K562 (cell line): ENCODE data around the gene MAP1A. TPM values are rescaled to one million over a fixed set of nuclear protein-coding genes. Genes with fewer than 3 reads are reported as not detected.

Experiments
- BCL6 ChIP-seq: fragments of 250-450 bp; sonication (Bioruptor Pico); IDR thresholded peaks from 2 replicates; pipeline ENCODE4 v1.4.0; 2020
- BMI1 ChIP-seq: fragments of 150-350 bp; IDR thresholded peaks from 2 replicates; pipeline ENCODE4 v1.6.1; 2014; ENCODE audit warnings: low read length
- C11orf30 ChIP-seq: fragments of 450-650 bp; IDR thresholded peaks from 2 replicates; pipeline ENCODE4 v1.6.1; 2016; ENCODE audit warnings: low read depth, mild to moderate bottlenecking
- CHCHD3 ChIP-seq: fragments of 250-450 bp; sonication (Bioruptor Pico); IDR thresholded peaks from 2 replicates; pipeline ENCODE4 v2.1.2; 2022; ENCODE audit warnings: mild to moderate bottlenecking
- DPF2 ChIP-seq: fragments of 450-650 bp; IDR thresholded peaks from 2 replicates; pipeline ENCODE4 v1.6.1; 2016
- EP400 ChIP-seq: fragments of 450-650 bp; IDR thresholded peaks from 2 replicates; pipeline ENCODE4 v1.6.1; 2017; ENCODE audit warnings: antibody characterized with exemption, mild to moderate bottlenecking, moderate library complexity
- ETV1 ChIP-seq: fragments of 450-650 bp; conservative IDR thresholded peaks from 2 replicates; pipeline ENCODE4 v1.6.1; 2016; ENCODE audit warnings: missing genetic modification characterization, control low read depth, low read depth, missing compliant biosample characterization
- HBP1 ChIP-seq: fragments of 450-650 bp; formaldehyde crosslinking; IDR thresholded peaks from 2 replicates; pipeline ENCODE4 v1.4.0; 2022; ENCODE audit warnings: missing genetic modification characterization
- HMGN3 ChIP-seq: IDR thresholded peaks from 2 replicates; pipeline ENCODE4 v1.6.1; 2011; ENCODE audit warnings: borderline replicate concordance, low read depth, mild to moderate bottlenecking, mixed read lengths, low read length; ENCODE audit not compliant: insufficient read length; ENCODE audit errors: extremely low read depth
- MAZ ChIP-seq, 2 experiments: fragments of 450-650 bp in 1 of 2; sonication (generic) in 1 of 2; formaldehyde crosslinking; IDR thresholded peaks in 1 of 2; conservative IDR thresholded peaks in 1 of 2; 2 replicates each; pipeline versions ENCODE4 v1.4.0 to v1.5.0; 2020; ENCODE audit warnings: mild to moderate bottlenecking in 1 of 2, missing genetic modification reagents in 1 of 2
- MXI1 ChIP-seq: IDR thresholded peaks from 2 replicates; pipeline ENCODE4 v1.6.1; 2011; ENCODE audit warnings: low read depth, mild to moderate bottlenecking, improper control_type of control experiment, low read length
- NFIC ChIP-seq: fragments of 450-650 bp; IDR thresholded peaks from 2 replicates; pipeline ENCODE4 v1.6.1; 2017; ENCODE audit warnings: mild to moderate bottlenecking, inconsistent platforms
- NFYB ChIP-seq: IDR thresholded peaks from 2 replicates; pipeline ENCODE4 v1.6.1; 2011; ENCODE audit warnings: mild to moderate bottlenecking, moderate library complexity; ENCODE audit not compliant: insufficient read length; ENCODE audit errors: extremely low read depth
- PKNOX1 ChIP-seq: fragments of 450-650 bp; IDR thresholded peaks from 2 replicates; pipeline ENCODE4 v1.6.1; 2016
- PML ChIP-seq: IDR thresholded peaks from 2 replicates; pipeline ENCODE4 v1.6.1; 2012; ENCODE audit warnings: low read length, inconsistent platforms
- RBBP5 ChIP-seq: fragments of 200-600 bp; sonication (generic); IDR thresholded peaks from 2 replicates; pipeline ENCODE4 v1.6.1; 2012; ENCODE audit warnings: borderline replicate concordance, mild to moderate bottlenecking, low read length, control low read depth, inconsistent platforms; ENCODE audit not compliant: insufficient read depth, poor library complexity, severe bottlenecking
- RFX1 ChIP-seq: fragments of 450-650 bp; IDR thresholded peaks from 2 replicates; pipeline ENCODE4 v1.6.1; 2016; ENCODE audit warnings: mild to moderate bottlenecking, moderate library complexity
- RNF2 ChIP-seq: sonication (generic); IDR thresholded peaks from 2 replicates; pipeline ENCODE4 v1.6.1; 2016
- SIN3A ChIP-seq, 2 experiments: fragments of 150-350 bp in 1 of 2; IDR thresholded peaks; 2 replicates each; pipeline ENCODE4 v1.6.1; 2011 to 2016; ENCODE audit warnings: borderline replicate concordance in 2 of 2, low read depth in 2 of 2, low read length in 2 of 2, mild to moderate bottlenecking in 2 of 2, moderate library complexity in 2 of 2; ENCODE audit not compliant: control insufficient read depth in 1 of 2
- STAT5B ChIP-seq: fragments of 250-450 bp; sonication (Bioruptor Pico); IDR thresholded peaks from 2 replicates; pipeline ENCODE4 v1.8.0; 2021; ENCODE audit warnings: mild to moderate bottlenecking, inconsistent platforms
- SUPT5H ChIP-seq: fragments of 450-650 bp; IDR thresholded peaks from 2 replicates; pipeline ENCODE4 v1.6.1; 2016
- TAL1 ChIP-seq: fragments of 450-650 bp; IDR thresholded peaks from 2 replicates; pipeline ENCODE4 v1.6.1; 2016; ENCODE audit warnings: mild to moderate bottlenecking
- ZBTB49 ChIP-seq: sonication (generic); formaldehyde crosslinking; IDR thresholded peaks from 2 replicates; pipeline ENCODE4 v1.8.0; 2022; ENCODE audit warnings: missing genetic modification reagents, mild to moderate bottlenecking, borderline replicate concordance
- ZC3H4 ChIP-seq: sonication (generic); formaldehyde crosslinking; IDR thresholded peaks from 2 replicates; pipeline ENCODE4 v1.9.0; 2021; ENCODE audit warnings: missing genetic modification reagents, borderline replicate concordance
- ZNF253 ChIP-seq: fragments of 250-450 bp; sonication (Bioruptor Pico); conservative IDR thresholded peaks from 2 replicates; pipeline ENCODE4 v1.6.1; 2021; ENCODE audit warnings: mild to moderate bottlenecking
- polyA plus RNA-seq, 8 experiments: library from polyadenylated mRNA; depleted of rRNA in 4 of 8; stranded (reverse) in 5 of 8; unstranded in 3 of 8; fragments of >200 nt; fragmentation: Nextera tagmentation in 2 of 8; fragmentation: Illumina TruSeq in 1 of 8; extraction: Ambion mirVana in 2 of 8; extraction: Trizol in 1 of 8; gene quantifications; 2 replicates each; pipeline versions ENCODE4 v1.2.1 to v1.2.3, GENCODE V29; 2011 to 2014; ENCODE audit warnings: inconsistent platforms in 1 of 8, missing spikeins in 1 of 8
- total RNA-seq, 7 experiments: library from RNA; depleted of rRNA in 6 of 7; stranded (reverse); fragments of >200 nt in 6 of 7; fragmentation: Illumina TruSeq in 2 of 7; extraction: Trizol in 2 of 7; gene quantifications; 2 replicates each; pipeline versions ENCODE4 v1.2.1 to v1.2.3, GENCODE V29; 2011 to 2021; ENCODE audit warnings: low replicate concordance in 1 of 7

The MAP1A gene
- total and polyA plus RNA-seq, 9 of the 15 experiments (the other 6 are each of a cell fraction or from before 2014, with no cell fraction given) = 2.0 to 20.3 (median 7.3) TPM

- TF ChIP-seq ZBTB49 (no peak), NFYB (peak; percentile 89), EP400 (peak; percentile 87), TAL1 (peak; percentile 47; the same call in 1 of the 2 replicates), HBP1 (CRISPR knock-in tag) (peak; percentile 71; the same call in 1 of the 2 replicates), PKNOX1 (peak; percentile 84), RNF2 (peak; percentile 78), CHCHD3 (CRISPR knock-in tag) (no peak), BMI1 (peak; percentile 96; the same call in 1 of the 2 replicates), HMGN3 (peak; percentile 86), PML (peak; percentile 17; the same call in 1 of the 2 replicates), ZC3H4 (CRISPR knock-in tag) (no peak), SIN3A (IDR thresholded peaks at IDR 0.05; ENCODE audit: borderline replicate concordance in 2 of 2, control insufficient read depth in 1 of 2, low read depth in 2 of 2, low read length in 2 of 2) (peak; percentile 65 to 82; a peak in 3 of 4 replicates), SUPT5H (peak; percentile 84), BCL6 (CRISPR knock-in tag) (no peak), C11orf30 (no peak), ETV1 (tag) (peak; percentile 74), RFX1 (peak; percentile 100), RBBP5 (peak; percentile 60), NFIC (peak; percentile 79), MAZ (CRISPR knock-in tag; conservative IDR thresholded peaks at IDR 0.05 in 1 of 2, IDR thresholded peaks at IDR 0.05 in 1 of 2) (peak in 1 of 2 experiments; percentile 92; a peak in 2 of 4 replicates), MXI1 (peak; percentile 98), DPF2 (peak; percentile 90), ZNF253 (CRISPR knock-in tag) (no peak), STAT5B (CRISPR knock-in tag) (no peak)
These were observed 7.0 kb upstream of the MAP1A start (continued) for GRCh38 chr15:43510200-43511011.
